ENCODE results near the gene SUPT3H.
"Not testable (repeated sequence)": the region's sequence is repeated elsewhere in the genome, so short reads cannot be mapped to it uniquely, and the experiment has no call there.

SUPT3H gene

GRCh38 chr6:44935693-44936300 is 441.9 kb downstream of the SUPT3H start:
- FAIRE-seq: no peak

- no peak for FAIRE-seq
Measured at GRCh38 chr6:44933108-44933507, 444.6 kb downstream of the SUPT3H start.

GRCh38 chr6:44932651-44933091 is 445.1 kb downstream of the SUPT3H start:
- no peak for FAIRE-seq

- FAIRE-seq: no peak
Measured at GRCh38 chr6:44931385-44931784, 446.3 kb downstream of the SUPT3H start.

DNA sequence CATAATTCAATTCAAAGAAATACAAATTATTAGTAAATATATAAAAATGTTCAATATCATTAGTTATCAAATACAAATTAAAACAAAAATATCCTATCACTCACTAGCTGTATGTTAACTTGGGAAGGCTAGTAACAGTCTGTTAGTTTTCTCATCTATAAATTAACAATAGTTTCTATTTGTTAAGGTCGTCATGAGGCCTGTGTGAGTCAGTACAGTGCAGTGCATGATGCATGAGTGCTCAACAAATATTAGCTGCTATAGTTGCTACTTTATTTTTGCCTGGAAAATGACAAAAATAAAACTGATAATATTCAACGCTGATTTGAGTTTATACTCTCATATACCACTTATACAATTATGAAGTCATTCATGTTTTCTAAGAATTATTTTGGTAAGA is 451.2 kb downstream of the SUPT3H start:
- FAIRE-seq: no peak

DNA sequence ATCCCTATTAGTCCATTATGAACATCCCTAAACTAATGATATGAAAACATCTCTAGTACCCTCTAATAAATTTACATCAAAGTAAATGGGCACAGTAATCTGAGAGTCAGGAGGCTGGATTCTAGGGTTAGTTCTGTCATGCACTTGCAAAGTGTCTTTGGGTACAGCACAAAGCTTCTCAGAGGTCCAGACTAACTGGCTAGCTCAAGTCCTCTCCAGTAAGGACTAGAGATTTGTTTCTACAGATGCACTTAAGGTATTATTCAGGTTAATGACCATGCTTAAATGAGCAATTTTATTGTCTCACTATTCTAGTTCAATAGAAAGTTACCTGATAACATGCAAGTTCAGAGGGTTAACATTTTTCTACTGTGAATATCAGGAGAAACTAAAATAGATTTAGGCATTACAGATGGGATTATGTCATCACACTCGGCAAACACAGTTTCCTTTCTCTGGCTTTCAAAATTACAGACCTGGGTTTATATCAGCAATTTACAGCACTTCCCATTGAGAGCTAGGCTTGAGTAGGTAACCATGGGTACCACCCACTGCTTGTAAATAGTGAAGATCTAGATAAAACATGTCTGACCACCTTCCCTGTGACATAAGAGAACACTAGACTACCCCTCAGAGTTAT is 452.5 kb downstream of the SUPT3H start:
- FAIRE-seq: no peak

GRCh38 chr6:44923444-44923843 is 454.3 kb downstream of the SUPT3H start:
- FAIRE-seq: no peak

GRCh38 chr6:44921798-44922197 is 455.9 kb downstream of the SUPT3H start:
- no peak for FAIRE-seq

DNA sequence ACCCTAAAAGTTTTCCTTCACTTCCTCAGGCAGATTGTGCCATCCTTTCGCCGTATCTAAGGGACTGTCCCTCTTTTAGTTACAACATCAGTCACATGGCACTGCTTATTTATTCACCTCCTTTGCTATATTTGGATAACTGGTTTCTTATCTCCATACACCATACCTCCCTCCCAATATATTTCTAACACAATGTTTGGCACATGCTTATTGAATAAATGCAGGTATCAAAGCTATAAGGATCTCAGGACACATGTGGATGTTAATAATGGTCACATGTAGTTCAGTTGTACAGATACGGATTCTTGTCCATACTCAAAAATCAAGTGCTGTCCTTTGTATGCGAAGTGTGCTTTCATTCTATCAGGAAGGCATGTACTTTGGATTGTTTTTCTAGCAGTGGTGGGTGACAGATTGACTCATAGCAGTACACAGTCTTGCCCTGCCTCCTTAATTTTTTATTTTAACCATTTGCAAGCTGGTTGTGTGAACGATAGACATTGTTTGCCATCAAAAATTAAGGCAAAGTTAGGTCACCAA is 456.7 kb downstream of the SUPT3H start:
- no peak for FAIRE-seq

GRCh38 chr6:44918671-44919296 is 458.9 kb downstream of the SUPT3H start:
- no peak for FAIRE-seq

GRCh38 chr6:44917430-44917829 is 460.3 kb downstream of the SUPT3H start:
- FAIRE-seq: no peak

DNA sequence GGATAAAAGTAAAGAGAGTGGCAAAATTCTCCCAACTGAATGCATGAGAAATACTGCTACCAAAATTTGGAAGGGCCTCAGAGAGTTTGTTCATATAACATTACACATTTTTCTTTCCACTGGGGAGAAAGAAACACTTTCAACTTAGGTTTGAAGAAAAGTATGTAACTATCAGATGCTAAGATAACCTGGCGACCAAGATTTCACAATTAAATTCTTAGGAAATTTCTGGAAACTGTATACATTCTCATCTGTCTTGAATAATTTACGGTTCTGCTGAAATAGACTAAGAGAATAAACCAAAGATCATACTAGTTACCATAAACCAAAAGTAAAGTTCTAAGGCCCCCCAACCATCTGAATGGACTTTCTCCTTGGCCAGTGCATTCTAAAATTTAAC is 462.6 kb downstream of the SUPT3H start:
- FAIRE-seq: no peak

- FAIRE-seq: no peak
Measured at GRCh38 chr6:44914141-44914540, 463.6 kb downstream of the SUPT3H start.

- FAIRE-seq: no peak
Measured at GRCh38 chr6:44906761-44907160, 471.0 kb downstream of the SUPT3H start.

- FAIRE-seq: not testable (repeated sequence)
Measured at GRCh38 chr6:44900358-44900757, 477.4 kb downstream of the SUPT3H start.

DNA sequence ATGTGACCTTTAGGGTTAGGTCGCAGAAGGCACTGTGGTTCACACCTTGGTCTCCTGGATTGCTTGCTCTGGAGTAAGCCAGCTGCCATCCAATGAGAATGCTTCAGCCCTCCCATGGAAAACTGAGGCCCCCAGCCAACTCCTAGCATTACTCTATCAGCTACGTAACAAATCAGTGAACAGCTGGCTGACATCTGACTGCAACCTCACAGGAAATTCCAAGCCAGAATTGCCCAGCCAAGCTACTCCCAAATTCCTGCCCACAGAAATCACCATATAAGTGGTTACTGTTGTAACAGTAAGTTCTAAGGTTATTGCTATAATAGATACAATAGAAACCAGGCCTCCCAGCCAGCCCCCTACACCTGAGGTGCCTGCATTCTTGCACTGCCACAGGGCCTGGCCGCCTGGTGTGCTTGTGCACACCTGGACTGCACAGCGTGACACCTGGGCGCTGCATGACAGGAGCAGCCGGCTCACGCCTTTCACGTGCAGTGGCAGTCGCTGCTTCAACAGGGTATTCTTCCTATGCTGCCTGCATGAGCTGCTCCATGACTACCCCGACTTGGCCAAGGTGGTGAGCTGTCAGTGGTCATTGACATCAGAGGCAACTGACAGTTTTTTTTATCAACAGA is 479.3 kb downstream of the SUPT3H start:
- no peak for FAIRE-seq

- FAIRE-seq: no peak
Measured at GRCh38 chr6:44897316-44897715, 480.4 kb downstream of the SUPT3H start.

DNA sequence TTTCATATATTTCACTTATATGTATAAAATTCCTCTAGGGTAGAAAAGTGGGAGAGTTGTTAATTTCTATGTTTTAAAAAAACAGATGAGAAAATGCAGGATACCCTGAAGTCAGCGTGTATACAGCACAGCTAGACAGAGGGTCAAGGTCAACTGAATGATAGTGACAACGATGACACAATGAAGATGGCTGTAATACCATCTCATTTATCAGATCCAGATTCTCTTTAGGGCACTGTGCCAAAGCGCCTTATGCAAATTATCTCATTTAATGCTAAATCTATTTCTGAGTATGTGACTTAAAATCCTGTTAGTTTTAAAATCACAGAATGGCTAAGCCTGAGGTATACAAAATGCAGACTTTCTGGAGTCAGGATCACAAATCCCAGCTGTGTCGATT is 481.0 kb downstream of the SUPT3H start:
- no peak for FAIRE-seq

- no peak for FAIRE-seq
Measured at GRCh38 chr6:44892579-44892978, 485.2 kb downstream of the SUPT3H start.

DNA sequence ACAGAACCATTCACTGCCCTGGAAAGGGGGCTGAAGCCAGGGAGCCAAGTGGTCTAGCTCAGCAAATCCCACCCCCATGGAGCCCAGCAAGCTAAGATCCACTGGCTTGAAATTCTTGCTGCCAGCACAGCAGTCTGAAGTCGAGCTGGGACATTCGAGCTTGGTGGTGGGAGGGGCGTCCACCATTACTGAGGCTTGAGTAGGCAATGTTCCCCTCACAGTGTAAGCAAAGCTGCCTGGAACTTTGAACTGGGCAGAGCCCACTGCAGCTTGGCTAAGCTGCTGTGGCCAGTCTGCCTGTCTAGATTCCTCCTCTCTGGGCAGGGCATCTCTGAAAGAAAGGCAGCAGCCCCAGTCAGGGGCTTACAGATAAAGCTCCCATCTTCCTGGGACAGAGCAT is 498.7 kb downstream of the SUPT3H start:
- FAIRE-seq: not testable (repeated sequence)

- not testable (repeated sequence) for FAIRE-seq
Measured at GRCh38 chr6:44876638-44877037, 501.1 kb downstream of the SUPT3H start.

GRCh38 chr6:44869321-44869897 is 508.3 kb downstream of the SUPT3H start:
- FAIRE-seq: no peak

GRCh38 chr6:44868910-44869309 is 508.8 kb downstream of the SUPT3H start:
- no peak for FAIRE-seq
